CMK (cell line): ENCODE results near the gene RGPD5.
"Not testable (repeated sequence)": the region's sequence is repeated elsewhere in the genome, so short reads cannot be mapped to it uniquely, and the experiment has no call there.

ENCODE experiments used
- DNase-seq: peaks from one replicate; pipeline ENCODE4 v3.0.0-alpha.2; 2010; ENCODE audit warnings: low read depth

The RGPD5 gene

DNA sequence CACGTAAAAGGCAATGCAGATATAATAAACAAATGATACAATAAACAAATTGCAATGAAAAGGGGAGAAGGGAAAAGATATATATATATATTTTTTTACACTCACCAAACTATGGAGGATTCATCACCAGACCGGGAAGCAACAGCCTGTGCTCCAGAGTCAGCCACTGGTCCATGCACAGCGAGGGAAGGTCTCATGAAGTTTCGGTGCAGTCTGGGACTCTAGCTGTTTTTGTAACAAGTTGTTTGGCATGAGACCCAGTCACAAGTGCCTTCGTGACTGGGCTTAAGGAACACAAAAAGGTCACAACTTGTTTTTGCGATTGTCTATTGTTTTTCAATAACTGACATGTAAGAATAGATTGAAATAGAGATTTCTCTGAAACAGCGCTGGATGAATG, 99.6 kb downstream of the RGPD5 start:
- DNase-seq, result not testable (repeated sequence)

- DNase-seq, result not testable (repeated sequence)
These were observed 100.0 kb downstream of the RGPD5 start for GRCh38 chr2:109894141-109894540.

DNA sequence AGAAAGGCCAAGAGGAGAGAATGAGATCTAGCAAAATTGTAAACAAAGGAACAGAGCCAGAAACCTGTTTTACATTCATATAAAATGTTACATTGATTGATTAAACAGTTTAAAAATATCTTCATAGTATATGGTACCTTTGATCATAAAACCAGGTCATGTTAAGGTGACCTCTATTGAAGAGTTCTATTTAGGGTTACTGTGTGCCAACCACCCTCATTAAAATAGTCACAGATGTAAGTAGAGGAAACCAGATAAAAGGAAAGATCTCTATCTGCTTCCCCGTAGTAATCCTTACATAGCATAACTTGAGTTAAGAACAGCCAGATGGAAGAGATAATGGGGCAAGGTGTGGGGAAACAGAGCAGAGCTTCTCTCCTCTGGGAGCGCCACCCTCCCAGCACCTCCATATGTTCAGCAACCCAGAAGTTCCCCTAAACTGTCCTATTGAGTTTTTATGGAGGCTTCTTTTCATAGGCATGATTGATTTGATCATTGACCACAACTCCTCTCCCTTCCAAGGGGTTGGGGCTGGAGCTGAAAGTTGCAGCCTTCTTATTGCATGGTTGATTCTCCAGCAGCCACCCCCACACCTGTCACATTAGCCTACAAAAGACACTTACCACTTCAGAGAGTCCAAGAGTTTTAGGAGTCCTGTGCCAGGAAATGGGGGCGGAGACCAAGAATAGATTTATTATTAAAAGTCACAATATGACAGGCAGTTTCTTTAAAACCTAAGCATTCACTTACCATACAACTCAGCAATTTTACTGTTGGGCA, 101.2 kb downstream of the RGPD5 start:
- not testable (repeated sequence) for DNase-seq

DNA sequence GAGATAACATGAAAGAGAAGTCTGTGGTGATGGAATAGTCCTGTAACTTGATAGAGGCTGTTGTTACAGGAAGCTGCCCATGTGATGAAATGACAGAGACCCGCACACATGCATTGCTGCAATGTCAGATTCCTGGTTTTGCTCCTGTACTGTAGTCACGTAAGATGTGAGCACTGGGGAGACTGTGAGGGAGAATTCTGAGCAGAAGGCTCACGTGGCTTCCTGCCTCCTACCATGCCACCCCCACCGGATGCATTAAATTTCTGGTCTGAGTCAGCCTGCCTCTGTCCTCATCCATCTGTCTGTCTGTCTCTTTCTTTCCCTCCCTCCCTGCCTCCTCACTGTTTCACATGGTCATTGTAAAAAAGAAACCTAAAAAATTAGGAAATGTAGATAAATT, 102.1 kb downstream of the RGPD5 start:
- not testable (repeated sequence) for DNase-seq

DNA sequence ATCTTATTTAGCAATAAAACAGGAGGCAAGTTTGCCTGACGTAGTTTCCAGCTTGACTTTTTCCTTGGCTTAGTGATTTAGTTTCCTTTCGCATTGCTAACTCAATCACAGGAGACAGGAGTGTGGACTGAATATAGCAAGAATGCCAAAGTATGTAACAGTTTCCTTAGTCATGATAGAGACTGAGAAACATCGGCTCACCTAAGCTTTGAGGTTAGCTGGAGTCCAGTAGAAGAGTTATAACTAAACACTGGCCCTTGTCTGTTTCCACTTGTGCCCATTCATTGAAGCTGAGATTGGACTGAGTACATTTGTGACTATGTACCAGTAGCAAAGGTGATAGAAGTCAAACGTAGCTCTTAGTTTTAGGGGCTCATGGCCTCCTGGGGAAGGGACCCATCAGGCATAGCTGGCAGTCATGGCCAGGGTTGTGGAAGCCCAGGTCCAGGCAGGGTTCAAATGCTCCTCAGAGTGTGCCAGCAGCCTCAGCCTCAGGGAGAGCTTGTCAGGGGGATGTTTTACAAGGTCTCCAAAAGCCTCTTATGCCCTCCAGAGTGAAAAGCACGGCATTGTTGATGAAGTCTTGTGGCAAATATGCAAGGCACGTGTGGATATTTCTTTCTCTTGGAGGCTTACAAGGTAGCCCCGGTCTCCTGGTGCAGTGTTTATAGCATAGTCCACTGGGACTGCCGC, 103.8 kb downstream of the RGPD5 start:
- not testable (repeated sequence) for DNase-seq

DNA sequence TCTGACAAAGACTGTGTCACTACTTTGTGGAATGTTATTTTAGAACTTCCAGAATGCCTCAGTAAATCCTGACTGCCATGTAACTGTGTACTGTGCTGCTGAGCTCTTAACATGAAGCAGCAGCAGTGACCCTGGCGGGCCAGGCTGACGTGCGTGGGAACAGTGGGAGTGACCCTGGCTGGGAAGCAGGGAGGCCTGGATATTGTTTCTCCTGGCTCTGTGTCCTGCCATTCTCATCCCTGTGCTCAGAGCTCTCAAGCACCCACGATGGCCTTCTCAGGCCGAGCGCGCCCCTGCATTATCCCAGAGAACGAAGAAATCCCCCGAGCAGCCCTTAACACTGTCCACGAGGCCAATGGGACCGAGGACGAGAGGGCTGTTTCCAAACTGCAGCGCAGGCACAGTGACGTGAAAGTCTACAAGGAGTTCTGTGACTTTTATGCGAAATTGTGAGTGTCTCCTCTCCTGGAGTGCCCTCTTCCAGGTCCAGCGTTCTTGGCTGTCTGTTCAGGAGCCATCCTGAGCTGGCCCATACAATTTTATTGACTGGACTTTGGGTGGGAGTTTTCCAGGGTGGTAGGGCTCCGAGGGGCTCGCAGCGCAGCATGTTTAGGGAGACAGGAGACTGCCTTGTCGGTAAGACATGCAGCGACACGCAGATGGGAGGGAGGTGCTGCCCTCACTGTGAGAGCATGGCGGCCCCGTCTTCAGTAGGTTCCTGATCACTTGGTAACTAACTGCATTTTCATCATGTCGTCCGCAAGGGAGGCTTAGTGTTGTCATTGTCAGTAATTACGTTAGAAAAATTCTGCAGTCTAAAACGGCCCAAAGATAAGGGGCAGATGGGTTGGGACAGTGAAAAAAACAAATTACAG, 104.6 kb downstream of the RGPD5 start, which contains the start of gene LIMS3:
TSS of gene LIMS3 (plus strand) at position 227 of the 875 bp plus-strand sequence. CDS start at position 268, 41 bp downstream.
- DNase-seq, result not testable (repeated sequence)

DNA sequence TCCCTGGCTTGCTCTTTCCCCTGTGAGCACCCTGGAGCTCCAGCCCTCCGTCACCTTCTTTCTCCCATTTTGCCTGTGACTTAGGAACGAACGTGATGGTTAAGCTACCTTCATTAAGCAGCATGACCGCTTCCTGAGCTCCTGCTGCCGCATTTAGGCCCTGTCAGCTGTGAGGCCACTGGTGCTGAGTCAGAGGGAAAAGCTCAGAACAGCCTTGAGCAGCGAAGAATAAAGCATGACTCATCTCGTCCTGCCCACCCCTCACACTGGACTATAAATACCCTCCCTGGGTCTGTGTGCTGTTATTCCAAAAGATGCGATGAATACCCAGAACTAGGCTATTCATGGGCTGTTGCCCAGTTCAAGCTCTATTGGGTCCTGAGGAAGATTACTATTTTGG, 111.7 kb downstream of the RGPD5 start:
- not testable (repeated sequence) for DNase-seq
